Ascending aorta (tissue), 2 donors: ENCODE data around the gene PRRT3. TPM values are rescaled to one million over a fixed set of nuclear protein-coding genes. Genes with fewer than 3 reads are reported as not detected.
"Not testable (repeated sequence)": the region's sequence is repeated elsewhere in the genome, so short reads cannot be mapped to it uniquely, and the experiment has no call there.

ENCODE experiments used
- DNase-seq, 2 donors: peaks; one replicate each; pipeline ENCODE4 v3.0.0-alpha.2; 2019; ENCODE audit warnings: low spot score in 2 of 2
- H3K27ac ChIP-seq, 2 donors: fragments of 200-600 bp; sonication (generic); one replicate each; pipeline ENCODE4 v1.5.1; 2016 to 2017; ENCODE audit warnings: mild to moderate bottlenecking in 1 of 2
- H3K27me3 ChIP-seq: fragments of 200-600 bp; sonication (generic); one replicate; pipeline ENCODE4 v1.5.1; 2017
- H3K36me3 ChIP-seq, 2 donors: fragments of 200-600 bp; sonication (generic); one replicate each; pipeline ENCODE4 v1.5.1; 2016
- H3K4me1 ChIP-seq, 2 donors: fragments of 200-600 bp; sonication (generic); one replicate each; pipeline ENCODE4 v1.5.1; 2016 to 2017; ENCODE audit warnings: mild to moderate bottlenecking in 1 of 2
- H3K4me3 ChIP-seq, 2 donors: fragments of 200-600 bp; sonication (generic); one replicate each; pipeline ENCODE4 v1.5.1; 2016 to 2017; ENCODE audit warnings: mild to moderate bottlenecking in 1 of 2
- H3K9me3 ChIP-seq, 2 donors: fragments of 200-600 bp; sonication (generic); one replicate each; pipeline ENCODE4 v1.5.1; 2016
- CTCF ChIP-seq, 3 experiments: fragments of 200-600 bp in 2 of 3; fragments of 450-650 bp in 1 of 3; sonication (generic) in 2 of 3; IDR thresholded peaks; one replicate each; pipeline ENCODE4 v1.5.1; 2016 to 2019; ENCODE audit warnings: antibody characterized with exemption in 3 of 3, mild to moderate bottlenecking in 1 of 3, moderate library complexity in 1 of 3
- intact Hi-C: fragments of 100-400 bp; cut with DNase I; formaldehyde crosslinking; loops from one replicate; pipeline ENCODE4 v1.15.1; 2023
- total RNA-seq: library from RNA; depleted of rRNA; stranded (reverse); fragments of >200 nt; gene quantifications from one replicate; pipeline ENCODE4 v1.1.0, GENCODE V29; 2016

The PRRT3 gene
- total RNA-seq, 1 donor from 2014 or later: 1.1 TPM

GRCh38 chr3:9940746-9941145 is 11.5 kb downstream of the PRRT3 start:
- H3K4me3 ChIP-seq: no peak overlapping the region
- intact Hi-C loops: no loop called here
- H3K4me1 ChIP-seq: no peaks in the 10 kb centered on the region
- peaks cover 37% of the 10 kb centered on the region in 2 donors for H3K36me3 ChIP-seq
- H3K27ac ChIP-seq: no peak overlapping the region
- H3K9me3 ChIP-seq: no peaks in the 10 kb centered on the region
- no peaks in the 10 kb centered on the region for H3K27me3 ChIP-seq
- TF ChIP-seq CTCF (IDR thresholded peaks at IDR 0.05): no peak
- no peak for DNase-seq

- not testable (repeated sequence) for H3K27me3 ChIP-seq, H3K4me3 ChIP-seq, H3K27ac ChIP-seq, H3K4me1 ChIP-seq, H3K9me3 ChIP-seq, DNase-seq
- intact Hi-C loops: loop anchor here (10.0 kb wide), 1 partner anchor 305 kb away; the partner anchor contains the start of gene TATDN2
- H3K36me3 ChIP-seq: peaks cover 37 to 38% of the 10 kb centered on the region in 2 donors
These were observed 12.3 kb downstream of the PRRT3 start for GRCh38 chr3:9939906-9940305.

DNA sequence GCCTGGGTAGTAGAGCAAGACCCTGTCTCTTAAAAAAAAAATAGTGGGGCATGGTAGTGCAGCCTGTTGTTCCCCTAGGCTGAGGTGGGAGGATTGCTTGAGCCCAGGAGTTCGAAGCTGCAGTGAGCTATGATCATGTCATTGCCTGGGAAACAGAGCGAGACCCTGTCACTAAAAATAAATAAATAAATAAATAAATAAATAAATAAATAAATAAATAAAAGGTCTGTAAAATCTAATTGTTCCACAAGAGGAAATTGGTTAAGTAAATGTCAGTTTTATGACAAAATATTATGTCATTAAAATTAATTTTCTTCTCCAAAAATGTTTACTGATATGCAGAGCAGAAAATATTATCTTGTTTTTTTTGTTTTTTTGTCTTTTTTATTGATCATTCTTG is 13.2 kb downstream of the PRRT3 start:
- Histone ChIP-seq H3K36me3 (peaks cover 35 to 37% of the 10 kb centered on the region in 2 donors), H3K27ac (no peak overlapping the region), H3K9me3 (no peaks in the 10 kb centered on the region), H3K4me1 (peaks cover 8 to 13% of the 10 kb centered on the region in 2 donors), H3K27me3 (no peaks in the 10 kb centered on the region), H3K4me3 (no peak overlapping the region)
- DNase-seq: no peak
- TF ChIP-seq CTCF (IDR thresholded peaks at IDR 0.05): no peak
- intact Hi-C loops: loop anchor here (10.0 kb wide), 1 partner anchor 306 kb away; the partner anchor contains the start of gene TATDN2

- H3K36me3 ChIP-seq: peaks cover 31 to 35% of the 10 kb centered on the region in 2 donors
- intact Hi-C loops: loop anchor here (10.0 kb wide), 1 partner anchor 307 kb away; the partner anchor contains the start of gene TATDN2
These were observed 14.5 kb downstream of the PRRT3 start for GRCh38 chr3:9937486-9938238.

DNA sequence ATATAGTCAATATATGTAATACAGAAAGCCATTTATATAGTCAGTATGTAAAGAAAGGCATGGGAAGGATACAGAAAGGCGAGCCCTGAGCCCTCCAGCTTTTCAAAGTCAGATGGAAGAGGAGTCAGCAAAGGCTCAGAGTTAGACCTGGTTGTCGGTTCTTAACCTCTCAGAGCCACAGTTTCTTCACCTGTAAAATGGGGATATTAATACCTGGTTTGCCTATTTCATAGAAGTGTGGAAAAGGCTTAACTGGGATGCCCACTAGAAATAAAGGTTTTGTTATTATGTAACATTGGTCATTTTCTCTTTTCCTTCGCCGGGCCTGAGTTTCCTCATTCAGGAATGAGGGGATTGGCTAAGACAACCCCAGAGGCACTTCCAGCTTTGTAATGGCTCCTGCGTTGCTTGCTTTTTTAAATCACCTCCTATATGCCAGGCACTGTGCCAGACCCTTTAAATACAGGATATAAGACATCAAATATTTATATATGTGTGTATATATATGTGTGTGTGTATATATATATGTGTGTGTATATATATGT is 16.2 kb downstream of the PRRT3 start:
- Histone ChIP-seq H3K27me3 (no peaks in the 10 kb centered on the region), H3K36me3 (peaks cover 27 to 28% of the 10 kb centered on the region in 2 donors), H3K4me3 (peak overlapping the region in 1 of 2 donors; percentile 96), H3K4me1 (peaks cover 11 to 21% of the 10 kb centered on the region in 2 donors), H3K27ac (peak overlapping the region in 1 of 2 donors; percentile 99), H3K9me3 (no peaks in the 10 kb centered on the region)
- intact Hi-C loops: loop anchor here (2.0 to 10.0 kb wide), 2 partner anchors 93 to 309 kb away; partner anchors contain the start of gene TATDN2
- TF ChIP-seq CTCF (IDR thresholded peaks at IDR 0.05): no peak
- no peak for DNase-seq

More at GRCh38 chr3:9937486-9938238, 14.5 kb downstream of the PRRT3 start:
- Histone ChIP-seq H3K4me3 (no peak overlapping the region), H3K27me3 (no peaks in the 10 kb centered on the region), H3K27ac (no peak overlapping the region), H3K4me1 (peaks cover 11 to 13% of the 10 kb centered on the region in 2 donors), H3K9me3 (no peaks in the 10 kb centered on the region)
- TF ChIP-seq CTCF (IDR thresholded peaks at IDR 0.05): no peak
- DNase-seq: no peak

DNA sequence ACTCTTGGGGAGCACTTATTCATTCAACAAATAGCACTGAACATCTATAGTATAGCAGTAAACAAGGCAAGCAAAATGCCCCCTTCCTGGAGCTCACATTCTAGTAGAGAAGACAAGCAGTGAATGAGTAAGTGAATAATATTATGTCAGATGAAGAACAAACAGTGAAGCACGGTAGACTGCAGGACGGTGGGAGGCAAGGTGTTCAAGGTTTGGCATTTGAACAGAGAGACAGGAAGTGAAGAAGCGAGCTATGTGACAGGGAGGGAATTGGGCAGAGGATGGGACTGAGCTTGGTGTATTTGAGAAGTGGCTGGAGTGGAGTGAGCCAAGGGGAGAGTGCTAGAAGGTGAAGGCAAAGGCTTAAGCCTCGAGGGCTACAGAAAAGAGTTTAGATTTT is 17.2 kb downstream of the PRRT3 start:
- peak overlapping the region; percentile 82 to 96 for H3K4me3 ChIP-seq
- H3K9me3 ChIP-seq: no peaks in the 10 kb centered on the region
- H3K36me3 ChIP-seq: peaks cover 23 to 24% of the 10 kb centered on the region in 2 donors
- intact Hi-C loops: loop anchor here (2.0 to 10.0 kb wide), 2 partner anchors 92 to 310 kb away; partner anchors contain the start of gene TATDN2
- H3K27me3 ChIP-seq: no peaks in the 10 kb centered on the region
- peaks cover 11 to 21% of the 10 kb centered on the region in 2 donors for H3K4me1 ChIP-seq
- no peak for TF ChIP-seq CTCF (IDR thresholded peaks at IDR 0.05)
- peak overlapping the region; percentile 97 to 99 for H3K27ac ChIP-seq
- no peak for DNase-seq
